Measurements from ENCODE around the gene AKAP3.
A peak's percentile ranks its signal among the peaks of the same experiment; 100 is the strongest.

Gene AKAP3

DNA sequence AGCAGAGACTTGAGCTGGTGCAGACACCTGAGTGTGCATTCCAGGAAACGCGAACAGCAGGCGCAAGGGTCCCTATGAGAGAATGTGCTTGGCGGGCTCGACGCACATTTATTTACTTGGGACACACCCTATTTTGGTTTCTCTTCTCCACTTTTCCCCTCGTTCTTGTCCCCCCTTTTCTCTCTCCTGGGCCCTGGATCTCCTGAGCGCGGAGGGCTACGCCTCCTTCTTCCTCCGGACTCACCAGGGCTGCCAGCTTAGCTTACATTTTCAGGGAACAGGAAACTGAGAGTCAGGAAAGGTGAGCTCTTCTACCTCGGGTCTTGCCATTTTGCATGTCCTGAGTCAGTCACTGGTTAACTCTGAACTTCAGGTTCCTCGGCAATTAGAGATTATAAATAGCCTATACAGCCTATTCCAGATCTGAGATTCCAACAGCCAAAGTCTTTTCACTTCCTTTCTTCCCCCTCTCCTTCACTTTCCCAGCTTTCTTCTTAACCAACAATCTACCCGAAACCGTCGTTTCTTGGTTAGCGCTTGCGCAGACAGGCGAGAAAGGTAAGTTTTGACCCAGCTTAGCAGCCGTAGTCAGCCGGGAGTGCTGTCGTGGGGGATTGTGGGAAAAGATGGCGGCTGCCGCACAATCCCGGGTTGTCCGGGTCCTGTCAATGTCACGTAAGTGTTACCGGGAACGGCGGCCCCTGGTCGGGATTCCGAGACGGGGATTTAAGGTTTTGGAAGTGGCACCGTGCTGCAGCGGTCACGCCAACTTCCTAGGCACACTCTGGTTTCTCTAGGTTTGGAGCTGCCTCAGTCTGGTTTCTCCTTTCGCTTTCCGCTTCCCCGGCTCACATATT is at the start of gene AKAP3, which contains the start of gene NDUFA9:
TSS of gene AKAP3 (minus strand) at position 551 of the 857 bp plus-strand sequence. CDS start 10,855 bp downstream, outside the sequence.
TSS of gene NDUFA9 (plus strand) at position 614 of the 857 bp plus-strand sequence. CDS start at position 627, 13 bp downstream.
- H3K4me1 ChIP-seq (ENCODE audit: control insufficient read depth in 2 of 2, insufficient read depth in 2 of 2, low read length in 2 of 2) = peaks cover 8 to 15% of the 10 kb centered on the region in 2 donors
- H3K9me3 ChIP-seq (ENCODE audit: control insufficient read depth in 2 of 2, low read length in 2 of 2) = no peaks in the 10 kb centered on the region
- peak within 1 kb of the TSS; percentile 82 to 84 for H3K27ac ChIP-seq (ENCODE audit: low read depth in 2 of 2, low read length in 2 of 2)
- no peaks in the 10 kb centered on the region for H3K36me3 ChIP-seq (ENCODE audit: control insufficient read depth in 2 of 2, insufficient read depth in 2 of 2, low read length in 2 of 2)
- peak within 1 kb of the TSS; percentile 73 to 82 for H3K9ac ChIP-seq (ENCODE audit: low read depth in 1 of 2, low read length in 2 of 2)
- no peaks in the 10 kb centered on the region for H3K27me3 ChIP-seq (ENCODE audit: control insufficient read depth in 2 of 2, insufficient read depth in 2 of 2, low read length in 2 of 2)
- peak within 1 kb of the TSS; percentile 81 to 94 for H3K4me3 ChIP-seq (ENCODE audit: low read length in 2 of 2)

DNA sequence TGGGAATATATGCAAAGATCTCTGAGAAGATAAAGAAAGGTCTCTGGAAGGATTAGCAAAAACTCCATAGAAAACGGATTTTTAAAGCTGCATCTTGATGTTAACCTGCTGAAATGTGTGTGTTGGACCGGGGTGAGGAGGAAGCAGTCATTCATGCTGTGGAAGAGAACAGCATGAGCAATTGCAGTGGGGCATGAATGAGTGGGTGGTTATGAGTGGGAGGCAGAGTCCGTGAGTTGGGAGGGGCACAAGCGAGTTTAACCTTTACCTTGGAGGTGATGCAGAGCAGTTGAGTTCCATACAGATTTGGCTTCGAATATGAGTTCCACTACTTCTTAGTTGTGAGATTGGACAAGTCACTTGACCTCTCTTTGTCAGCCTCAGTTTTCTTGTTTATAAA is 41.9 kb upstream of the AKAP3 start:
- Histone ChIP-seq H3K36me3 (ENCODE audit: control insufficient read depth in 2 of 2, insufficient read depth in 2 of 2, low read length in 2 of 2) (peaks cover 27 to 32% of the 10 kb centered on the region in 2 donors), H3K9me3 (ENCODE audit: control insufficient read depth in 2 of 2, low read length in 2 of 2) (no peaks in the 10 kb centered on the region)

DNA sequence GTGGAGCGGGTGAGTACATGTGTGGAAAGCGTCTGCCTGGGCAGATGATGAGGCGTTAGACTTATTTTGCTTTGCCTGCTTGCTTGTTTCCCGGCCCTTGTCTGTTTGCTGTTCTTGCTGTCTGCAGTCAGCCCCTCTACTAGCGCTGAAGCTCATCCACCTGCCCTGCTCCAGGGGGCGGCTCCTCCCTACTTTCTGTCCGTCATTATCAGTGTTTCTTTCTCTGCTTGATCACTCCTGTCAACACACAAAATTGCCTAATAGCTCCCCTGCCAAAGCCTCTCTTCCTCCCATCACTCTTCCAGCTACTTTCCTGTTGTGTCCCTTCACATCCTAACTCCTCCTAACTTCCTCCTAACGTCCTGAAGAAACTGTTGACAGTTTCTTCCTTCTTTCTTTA is 36.5 kb upstream of the AKAP3 start:
- no peak overlapping the region for H3K9ac ChIP-seq (ENCODE audit: low read depth in 1 of 2, low read length in 2 of 2)
- H3K36me3 ChIP-seq (ENCODE audit: control insufficient read depth in 2 of 2, insufficient read depth in 2 of 2, low read length in 2 of 2) = peaks cover 58 to 63% of the 10 kb centered on the region in 2 donors
- no peaks in the 10 kb centered on the region for H3K4me1 ChIP-seq (ENCODE audit: control insufficient read depth in 2 of 2, insufficient read depth in 2 of 2, low read length in 2 of 2)
- H3K27ac ChIP-seq (ENCODE audit: low read depth in 2 of 2, low read length in 2 of 2) = no peak overlapping the region
- no peak overlapping the region for H3K4me3 ChIP-seq (ENCODE audit: low read length in 2 of 2)
- no peaks in the 10 kb centered on the region for H3K9me3 ChIP-seq (ENCODE audit: control insufficient read depth in 2 of 2, low read length in 2 of 2)
- no peaks in the 10 kb centered on the region for H3K27me3 ChIP-seq (ENCODE audit: control insufficient read depth in 2 of 2, insufficient read depth in 2 of 2, low read length in 2 of 2)

More for the DNA sequence above, 41.9 kb upstream of the AKAP3 start:
- Histone ChIP-seq H3K4me1 (ENCODE audit: control insufficient read depth in 2 of 2, insufficient read depth in 2 of 2, low read length in 2 of 2) (no peaks in the 10 kb centered on the region), H3K27ac (ENCODE audit: low read depth in 2 of 2, low read length in 2 of 2) (no peak overlapping the region), H3K27me3 (ENCODE audit: control insufficient read depth in 2 of 2, insufficient read depth in 2 of 2, low read length in 2 of 2) (no peaks in the 10 kb centered on the region), H3K9ac (ENCODE audit: low read depth in 1 of 2, low read length in 2 of 2) (no peak overlapping the region), H3K4me3 (ENCODE audit: low read length in 2 of 2) (no peak overlapping the region)

DNA sequence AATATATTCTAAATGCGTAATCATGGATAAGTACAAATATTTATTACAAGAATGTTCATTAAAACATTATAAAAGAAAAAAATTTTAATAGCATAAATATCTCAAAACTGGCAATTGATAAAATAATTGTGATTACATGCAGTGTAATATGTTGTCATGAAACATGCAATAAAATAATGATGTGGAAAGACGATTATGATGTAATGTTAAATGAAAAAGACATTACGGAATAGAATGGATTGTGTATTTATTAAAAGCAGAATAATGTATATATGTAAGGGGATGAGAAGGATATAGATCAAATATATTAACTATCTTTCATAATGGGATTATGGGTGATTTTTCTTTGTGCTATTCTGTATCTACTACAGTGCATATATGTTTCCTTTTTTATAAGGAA is 32.9 kb upstream of the AKAP3 start:
- no peaks in the 10 kb centered on the region for H3K27me3 ChIP-seq (ENCODE audit: control insufficient read depth in 2 of 2, insufficient read depth in 2 of 2, low read length in 2 of 2)
- peaks cover 38 to 42% of the 10 kb centered on the region in 2 donors for H3K36me3 ChIP-seq (ENCODE audit: control insufficient read depth in 2 of 2, insufficient read depth in 2 of 2, low read length in 2 of 2)
- no peaks in the 10 kb centered on the region for H3K4me1 ChIP-seq (ENCODE audit: control insufficient read depth in 2 of 2, insufficient read depth in 2 of 2, low read length in 2 of 2)
- H3K27ac ChIP-seq (ENCODE audit: low read depth in 2 of 2, low read length in 2 of 2) = no peak overlapping the region
- no peak overlapping the region for H3K9ac ChIP-seq (ENCODE audit: low read depth in 1 of 2, low read length in 2 of 2)
- H3K4me3 ChIP-seq (ENCODE audit: low read length in 2 of 2) = no peak overlapping the region
- H3K9me3 ChIP-seq (ENCODE audit: control insufficient read depth in 2 of 2, low read length in 2 of 2) = no peaks in the 10 kb centered on the region

- no peak overlapping the region for H3K4me3 ChIP-seq (ENCODE audit: low read length in 2 of 2)
- H3K9ac ChIP-seq (ENCODE audit: low read depth in 1 of 2, low read length in 2 of 2) = no peak overlapping the region
- no peaks in the 10 kb centered on the region for H3K4me1 ChIP-seq (ENCODE audit: control insufficient read depth in 2 of 2, insufficient read depth in 2 of 2, low read length in 2 of 2)
- no peaks in the 10 kb centered on the region for H3K9me3 ChIP-seq (ENCODE audit: control insufficient read depth in 2 of 2, low read length in 2 of 2)
- no peaks in the 10 kb centered on the region for H3K27me3 ChIP-seq (ENCODE audit: control insufficient read depth in 2 of 2, insufficient read depth in 2 of 2, low read length in 2 of 2)
- peaks cover 22 to 26% of the 10 kb centered on the region in 2 donors for H3K36me3 ChIP-seq (ENCODE audit: control insufficient read depth in 2 of 2, insufficient read depth in 2 of 2, low read length in 2 of 2)
- H3K27ac ChIP-seq (ENCODE audit: low read depth in 2 of 2, low read length in 2 of 2) = no peak overlapping the region
These were observed 30.9 kb upstream of the AKAP3 start for GRCh38 chr12:4679711-4680110.

- Histone ChIP-seq H3K27me3 (ENCODE audit: control insufficient read depth in 2 of 2, insufficient read depth in 2 of 2, low read length in 2 of 2) (no peaks in the 10 kb centered on the region), H3K4me3 (ENCODE audit: low read length in 2 of 2) (no peak overlapping the region), H3K9ac (ENCODE audit: low read depth in 1 of 2, low read length in 2 of 2) (no peak overlapping the region), H3K27ac (ENCODE audit: low read depth in 2 of 2, low read length in 2 of 2) (no peak overlapping the region), H3K36me3 (ENCODE audit: control insufficient read depth in 2 of 2, insufficient read depth in 2 of 2, low read length in 2 of 2) (peaks cover 76 to 78% of the 10 kb centered on the region in 2 donors), H3K9me3 (ENCODE audit: control insufficient read depth in 2 of 2, low read length in 2 of 2) (no peaks in the 10 kb centered on the region), H3K4me1 (ENCODE audit: control insufficient read depth in 2 of 2, insufficient read depth in 2 of 2, low read length in 2 of 2) (no peaks in the 10 kb centered on the region)
These were observed 16.4 kb upstream of the AKAP3 start for GRCh38 chr12:4665236-4665635.

- no peaks in the 10 kb centered on the region for H3K4me1 ChIP-seq (ENCODE audit: control insufficient read depth in 2 of 2, insufficient read depth in 2 of 2, low read length in 2 of 2)
- H3K9ac ChIP-seq (ENCODE audit: low read depth in 1 of 2, low read length in 2 of 2) = no peak overlapping the region
- no peak overlapping the region for H3K4me3 ChIP-seq (ENCODE audit: low read length in 2 of 2)
- no peaks in the 10 kb centered on the region for H3K27me3 ChIP-seq (ENCODE audit: control insufficient read depth in 2 of 2, insufficient read depth in 2 of 2, low read length in 2 of 2)
- peaks cover 76 to 79% of the 10 kb centered on the region in 2 donors for H3K36me3 ChIP-seq (ENCODE audit: control insufficient read depth in 2 of 2, insufficient read depth in 2 of 2, low read length in 2 of 2)
- no peak overlapping the region for H3K27ac ChIP-seq (ENCODE audit: low read depth in 2 of 2, low read length in 2 of 2)
- no peaks in the 10 kb centered on the region for H3K9me3 ChIP-seq (ENCODE audit: control insufficient read depth in 2 of 2, low read length in 2 of 2)
These were observed 15.2 kb upstream of the AKAP3 start for GRCh38 chr12:4663971-4664505.

- no peaks in the 10 kb centered on the region for H3K9me3 ChIP-seq (ENCODE audit: control insufficient read depth in 2 of 2, low read length in 2 of 2)
- H3K9ac ChIP-seq (ENCODE audit: low read depth in 1 of 2, low read length in 2 of 2) = no peak overlapping the region
- no peak overlapping the region for H3K27ac ChIP-seq (ENCODE audit: low read depth in 2 of 2, low read length in 2 of 2)
- H3K36me3 ChIP-seq (ENCODE audit: control insufficient read depth in 2 of 2, insufficient read depth in 2 of 2, low read length in 2 of 2) = peaks cover 30 to 39% of the 10 kb centered on the region in 2 donors
- peaks cover 8 to 10% of the 10 kb centered on the region in 2 donors for H3K4me1 ChIP-seq (ENCODE audit: control insufficient read depth in 2 of 2, insufficient read depth in 2 of 2, low read length in 2 of 2)
- no peaks in the 10 kb centered on the region for H3K27me3 ChIP-seq (ENCODE audit: control insufficient read depth in 2 of 2, insufficient read depth in 2 of 2, low read length in 2 of 2)
- H3K4me3 ChIP-seq (ENCODE audit: low read length in 2 of 2) = no peak overlapping the region
These were observed 4.8 kb upstream of the AKAP3 start for GRCh38 chr12:4653691-4654090.

DNA sequence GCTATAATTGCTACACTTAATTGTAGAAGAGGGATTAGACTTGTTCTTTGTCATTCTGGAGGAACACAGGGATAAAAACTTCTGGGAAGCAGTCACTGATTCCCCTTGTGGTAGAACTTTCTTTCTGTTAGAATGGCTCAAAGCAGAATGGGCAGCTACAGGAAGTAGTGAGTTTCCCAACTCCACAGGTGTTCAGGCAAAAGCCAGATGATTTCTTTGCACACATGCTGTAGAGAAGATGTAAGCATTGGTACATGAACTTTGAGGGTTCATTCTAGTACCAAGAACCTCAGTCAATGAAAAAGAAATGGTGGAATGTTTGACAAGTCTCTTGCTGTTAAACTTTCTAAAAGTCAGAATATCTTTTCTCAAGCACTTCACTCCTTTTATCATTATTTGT is 4.4 kb upstream of the AKAP3 start:
- H3K4me3 ChIP-seq (ENCODE audit: low read length in 2 of 2) = no peak overlapping the region
- peaks cover 28 to 35% of the 10 kb centered on the region in 2 donors for H3K36me3 ChIP-seq (ENCODE audit: control insufficient read depth in 2 of 2, insufficient read depth in 2 of 2, low read length in 2 of 2)
- H3K4me1 ChIP-seq (ENCODE audit: control insufficient read depth in 2 of 2, insufficient read depth in 2 of 2, low read length in 2 of 2) = peaks cover 8 to 11% of the 10 kb centered on the region in 2 donors
- no peaks in the 10 kb centered on the region for H3K9me3 ChIP-seq (ENCODE audit: control insufficient read depth in 2 of 2, low read length in 2 of 2)
- H3K27ac ChIP-seq (ENCODE audit: low read depth in 2 of 2, low read length in 2 of 2) = no peak overlapping the region
- H3K27me3 ChIP-seq (ENCODE audit: control insufficient read depth in 2 of 2, insufficient read depth in 2 of 2, low read length in 2 of 2) = no peaks in the 10 kb centered on the region
- no peak overlapping the region for H3K9ac ChIP-seq (ENCODE audit: low read depth in 1 of 2, low read length in 2 of 2)

DNA sequence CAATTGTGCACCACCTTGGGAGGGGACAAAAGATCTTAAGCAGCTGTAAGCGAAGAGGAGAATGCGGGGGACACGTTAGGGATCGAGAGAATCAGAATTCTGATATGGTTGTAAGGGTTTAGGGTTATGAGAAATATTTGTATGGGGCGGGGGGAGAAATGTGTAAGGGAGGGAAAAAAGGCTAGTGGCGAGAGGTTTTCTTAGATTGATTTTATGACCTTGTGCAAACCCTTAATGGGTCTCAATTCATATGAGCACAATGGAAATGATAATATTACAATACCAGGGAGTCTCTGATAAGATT is 459 bp upstream of the AKAP3 start:
- peak overlapping the region; percentile 81 to 94 for H3K4me3 ChIP-seq (ENCODE audit: low read length in 2 of 2)
- no peaks in the 10 kb centered on the region for H3K9me3 ChIP-seq (ENCODE audit: control insufficient read depth in 2 of 2, low read length in 2 of 2)
- H3K27ac ChIP-seq (ENCODE audit: low read depth in 2 of 2, low read length in 2 of 2) = peak overlapping the region; percentile 82 to 84
- peak overlapping the region; percentile 73 to 82 for H3K9ac ChIP-seq (ENCODE audit: low read depth in 1 of 2, low read length in 2 of 2)
- H3K36me3 ChIP-seq (ENCODE audit: control insufficient read depth in 2 of 2, insufficient read depth in 2 of 2, low read length in 2 of 2) = peaks cover 2 to 3% of the 10 kb centered on the region in 2 donors
- H3K27me3 ChIP-seq (ENCODE audit: control insufficient read depth in 2 of 2, insufficient read depth in 2 of 2, low read length in 2 of 2) = no peaks in the 10 kb centered on the region
- peaks cover 8 to 15% of the 10 kb centered on the region in 2 donors for H3K4me1 ChIP-seq (ENCODE audit: control insufficient read depth in 2 of 2, insufficient read depth in 2 of 2, low read length in 2 of 2)

All from mucosa of rectum (tissue), 2 donors.